ENCODE results near the gene CFAP61. TPM values are rescaled to one million over a fixed set of nuclear protein-coding genes. Genes with fewer than 3 reads are reported as not detected.

CFAP61 gene
- polyA plus RNA-seq, 6 donors from 2014 or later, result not detected

- peaks cover 0 to 6% of the 10 kb centered on the region in 2 donors for H3K36me3 Mint-ChIP-seq
- H3K9me3 Mint-ChIP-seq, result peaks cover 2 to 20% (median 7%) of the 10 kb centered on the region in 7 donors
- no peak for ATAC-seq (ENCODE audit: low read depth in 2 of 2)
- no peak for DNase-seq
- H3K4me1 Mint-ChIP-seq, result no peaks in the 10 kb centered on the region
- peaks cover 0 to 19% (median 11%) of the 10 kb centered on the region in 3 donors for H3K27me3 Mint-ChIP-seq
- H3K27ac Mint-ChIP-seq, result no peak overlapping the region
- no peak overlapping the region for H3K4me3 Mint-ChIP-seq
Observed at GRCh38 chr20:20174089-20174835, 121.9 kb downstream of the CFAP61 start.

- Mint-ChIP-seq H3K36me3 (no peaks in the 10 kb centered on the region), H3K27me3 (peaks cover 4 to 27% (median 11%) of the 10 kb centered on the region in 3 donors), H3K4me3 (no peak overlapping the region), H3K27ac (no peak overlapping the region), H3K4me1 (no peaks in the 10 kb centered on the region), H3K9me3 (peaks cover 4 to 16% (median 14%) of the 10 kb centered on the region in 7 donors)
- ATAC-seq (ENCODE audit: low read depth in 2 of 2) (no peak), DNase-seq (no peak)
Observed at GRCh38 chr20:20181322-20181721, 129.0 kb downstream of the CFAP61 start.

- Mint-ChIP-seq H3K36me3 (no peaks in the 10 kb centered on the region), H3K27me3 (peaks cover 4 to 17% (median 6%) of the 10 kb centered on the region in 3 donors), H3K9me3 (peaks cover 4 to 16% (median 13%) of the 10 kb centered on the region in 7 donors), H3K4me3 (no peak overlapping the region), H3K4me1 (no peaks in the 10 kb centered on the region), H3K27ac (no peak overlapping the region)
- DNase-seq (no peak), ATAC-seq (ENCODE audit: low read depth in 2 of 2) (no peak)
Observed at GRCh38 chr20:20184149-20184548, 131.8 kb downstream of the CFAP61 start.

GRCh38 chr20:20184706-20185105, 132.4 kb downstream of the CFAP61 start:
- no peaks in the 10 kb centered on the region for H3K36me3 Mint-ChIP-seq
- no peaks in the 10 kb centered on the region for H3K4me1 Mint-ChIP-seq
- H3K27ac Mint-ChIP-seq, result no peak overlapping the region
- ATAC-seq (ENCODE audit: low read depth in 2 of 2) (no peak), DNase-seq (no peak)
- peaks cover 4 to 12% (median 8%) of the 10 kb centered on the region in 7 donors for H3K9me3 Mint-ChIP-seq
- H3K4me3 Mint-ChIP-seq, result no peak overlapping the region
- peaks cover under 1 to 11% (median 4%) of the 10 kb centered on the region in 3 donors for H3K27me3 Mint-ChIP-seq

- Mint-ChIP-seq H3K27ac (no peak overlapping the region), H3K9me3 (peaks cover 0 to 4% (median 0%) of the 10 kb centered on the region in 7 donors), H3K36me3 (no peaks in the 10 kb centered on the region), H3K4me3 (no peak overlapping the region), H3K27me3 (peaks cover 0 to 14% (median 13%) of the 10 kb centered on the region in 3 donors), H3K4me1 (no peaks in the 10 kb centered on the region)
- no peak for ATAC-seq (ENCODE audit: low read depth in 2 of 2)
- no peak for DNase-seq
Observed at GRCh38 chr20:20188647-20189046, 136.3 kb downstream of the CFAP61 start.

GRCh38 chr20:20192366-20192765, 140.0 kb downstream of the CFAP61 start:
- peak overlapping the region in 1 of 6 donors; percentile 15 for H3K27ac Mint-ChIP-seq

GRCh38 chr20:20195021-20195705, 142.8 kb downstream of the CFAP61 start:
- Mint-ChIP-seq H3K27me3 (peaks cover 19 to 38% (median 35%) of the 10 kb centered on the region in 3 donors), H3K9me3 (no peaks in the 10 kb centered on the region), H3K36me3 (no peaks in the 10 kb centered on the region), H3K27ac (no peak overlapping the region), H3K4me3 (no peak overlapping the region), H3K4me1 (no peaks in the 10 kb centered on the region)
- DNase-seq (no peak), ATAC-seq (ENCODE audit: low read depth in 2 of 2) (no peak)

More at GRCh38 chr20:20192366-20192765, 140.0 kb downstream of the CFAP61 start:
- DNase-seq (no peak), ATAC-seq (ENCODE audit: low read depth in 2 of 2) (no peak)
- peaks cover 0 to 2% (median 0%) of the 10 kb centered on the region in 7 donors for H3K9me3 Mint-ChIP-seq
- no peaks in the 10 kb centered on the region for H3K4me1 Mint-ChIP-seq
- H3K27me3 Mint-ChIP-seq, result peaks cover 10 to 38% (median 22%) of the 10 kb centered on the region in 3 donors
- no peaks in the 10 kb centered on the region for H3K36me3 Mint-ChIP-seq
- H3K4me3 Mint-ChIP-seq, result no peak overlapping the region

- Mint-ChIP-seq H3K27ac (no peak overlapping the region), H3K4me3 (no peak overlapping the region), H3K4me1 (no peaks in the 10 kb centered on the region), H3K36me3 (no peaks in the 10 kb centered on the region), H3K9me3 (no peaks in the 10 kb centered on the region), H3K27me3 (peaks cover 19 to 38% (median 35%) of the 10 kb centered on the region in 3 donors)
- ATAC-seq (ENCODE audit: low read depth in 2 of 2) (no peak), DNase-seq (no peak)
Observed at GRCh38 chr20:20196610-20197009, 144.3 kb downstream of the CFAP61 start.

- Mint-ChIP-seq H3K27ac (no peak overlapping the region), H3K36me3 (no peaks in the 10 kb centered on the region), H3K9me3 (no peaks in the 10 kb centered on the region), H3K27me3 (peaks cover 19 to 29% (median 27%) of the 10 kb centered on the region in 3 donors), H3K4me3 (no peak overlapping the region), H3K4me1 (no peaks in the 10 kb centered on the region)
- DNase-seq (no peak), ATAC-seq (ENCODE audit: low read depth in 2 of 2) (no peak)
Observed at GRCh38 chr20:20198011-20198410, 145.7 kb downstream of the CFAP61 start.

- DNase-seq, result no peak
- no peaks in the 10 kb centered on the region for H3K36me3 Mint-ChIP-seq
- H3K27me3 Mint-ChIP-seq, result peaks cover 14 to 19% (median 17%) of the 10 kb centered on the region in 3 donors
- no peak overlapping the region for H3K27ac Mint-ChIP-seq
- no peaks in the 10 kb centered on the region for H3K4me1 Mint-ChIP-seq
- no peak for ATAC-seq (ENCODE audit: low read depth in 2 of 2)
- H3K9me3 Mint-ChIP-seq, result no peaks in the 10 kb centered on the region
- H3K4me3 Mint-ChIP-seq, result no peak overlapping the region
Observed at GRCh38 chr20:20199361-20200160, 147.2 kb downstream of the CFAP61 start.

GRCh38 chr20:20201124-20201523, 148.8 kb downstream of the CFAP61 start:
- Mint-ChIP-seq H3K4me1 (no peaks in the 10 kb centered on the region), H3K4me3 (no peak overlapping the region), H3K9me3 (no peaks in the 10 kb centered on the region), H3K27ac (no peak overlapping the region), H3K27me3 (peaks cover 19 to 23% (median 20%) of the 10 kb centered on the region in 3 donors), H3K36me3 (no peaks in the 10 kb centered on the region)
- DNase-seq, result no peak
- ATAC-seq (ENCODE audit: low read depth in 2 of 2), result no peak

- peak overlapping the region in 1 of 6 donors; percentile 14 for H3K27ac Mint-ChIP-seq
- no peaks in the 10 kb centered on the region for H3K36me3 Mint-ChIP-seq
- no peak for DNase-seq
- no peaks in the 10 kb centered on the region for H3K4me1 Mint-ChIP-seq
- peaks cover 15 to 24% (median 21%) of the 10 kb centered on the region in 3 donors for H3K27me3 Mint-ChIP-seq
- no peaks in the 10 kb centered on the region for H3K9me3 Mint-ChIP-seq
- no peak overlapping the region for H3K4me3 Mint-ChIP-seq
- no peak for ATAC-seq (ENCODE audit: low read depth in 2 of 2)
Observed at GRCh38 chr20:20201639-20202038, 149.3 kb downstream of the CFAP61 start.

- DNase-seq, result no peak
- Mint-ChIP-seq H3K36me3 (no peaks in the 10 kb centered on the region), H3K4me1 (no peaks in the 10 kb centered on the region), H3K4me3 (no peak overlapping the region), H3K9me3 (no peaks in the 10 kb centered on the region), H3K27me3 (peaks cover 14 to 21% (median 14%) of the 10 kb centered on the region in 3 donors), H3K27ac (no peak overlapping the region)
- no peak for ATAC-seq (ENCODE audit: low read depth in 2 of 2)
Observed at GRCh38 chr20:20202768-20203167, 150.4 kb downstream of the CFAP61 start.
